Stimulated activated CD8-positive, alpha-beta memory T cell treated with anti-CD3 and anti-CD28 coated beads, Interleukin-15, amount 100 ng/mL, for 1 hour (primary cell): ENCODE measurements around the gene RASGEF1C.

Source experiments
- DNase-seq: peaks from one replicate; pipeline ENCODE4 v3.0.0-alpha.2; 2020; ENCODE audit warnings: low read depth

Gene RASGEF1C

GRCh38 chr5:180159756-180160155 lies 49.3 kb downstream of the RASGEF1C start:
- DNase-seq = no peak

- DNase-seq = no peak
Measured at GRCh38 chr5:180157866-180158265, 51.1 kb downstream of the RASGEF1C start.

- no peak for DNase-seq
Measured at GRCh38 chr5:180156141-180156540, 52.9 kb downstream of the RASGEF1C start.

- DNase-seq = no peak
Measured at GRCh38 chr5:180155365-180155926, 53.6 kb downstream of the RASGEF1C start.

- DNase-seq = no peak
Measured at GRCh38 chr5:180154821-180155364, 54.1 kb downstream of the RASGEF1C start.

GRCh38 chr5:180153991-180154390 lies 55.0 kb downstream of the RASGEF1C start:
- DNase-seq = no peak

GRCh38 chr5:180153099-180153498 lies 55.9 kb downstream of the RASGEF1C start:
- DNase-seq = no peak

GRCh38 chr5:180143656-180144364 lies 65.2 kb downstream of the RASGEF1C start:
- no peak for DNase-seq

GRCh38 chr5:180142824-180143610 lies 66.0 kb downstream of the RASGEF1C start:
- no peak for DNase-seq

GRCh38 chr5:180142021-180142765 lies 66.8 kb downstream of the RASGEF1C start:
- DNase-seq = no peak

GRCh38 chr5:180141068-180141660 lies 67.8 kb downstream of the RASGEF1C start:
- no peak for DNase-seq

- DNase-seq = no peak
Measured at GRCh38 chr5:180140571-180140970, 68.4 kb downstream of the RASGEF1C start.

- no peak for DNase-seq
Measured at GRCh38 chr5:180140079-180140554, 68.9 kb downstream of the RASGEF1C start.

GRCh38 chr5:180139731-180140055 lies 69.3 kb downstream of the RASGEF1C start:
- DNase-seq = no peak

- DNase-seq = no peak
Measured at GRCh38 chr5:180138976-180139730, 69.9 kb downstream of the RASGEF1C start.

- no peak for DNase-seq
Measured at GRCh38 chr5:180138214-180138975, 70.6 kb downstream of the RASGEF1C start.

- DNase-seq = no peak
Measured at GRCh38 chr5:180137401-180138213, 71.4 kb downstream of the RASGEF1C start.

GRCh38 chr5:180136630-180137381 lies 72.2 kb downstream of the RASGEF1C start:
- no peak for DNase-seq
